DMS 273 (cell line): ENCODE measurements around the gene HDAC4.
A peak's percentile ranks its signal among the peaks of the same experiment; 100 is the strongest.

Experiments used
- DNase-seq: peaks from one replicate; lab custom pipeline; 2025; ENCODE audit not compliant: unreplicated experiment; lab: John Stamatoyannopoulos, UW

HDAC4 gene

GRCh38 chr2:239385096-239386000, 15.5 kb downstream of the HDAC4 start:
- DNase-seq, result no peak

- DNase-seq, result no peak
Observed at GRCh38 chr2:239383759-239384156, 17.1 kb downstream of the HDAC4 start.

- no peak for DNase-seq
Observed at GRCh38 chr2:239383036-239383758, 17.6 kb downstream of the HDAC4 start.

GRCh38 chr2:239382384-239382880, 18.4 kb downstream of the HDAC4 start:
- no peak for DNase-seq

GRCh38 chr2:239381709-239382134, 19.1 kb downstream of the HDAC4 start:
- DNase-seq, result no peak

GRCh38 chr2:239380831-239381708, 19.8 kb downstream of the HDAC4 start:
- DNase-seq, result no peak

GRCh38 chr2:239379641-239380170, 21.1 kb downstream of the HDAC4 start:
- DNase-seq, result peak; percentile 11

- DNase-seq, result no peak
Observed at GRCh38 chr2:239378918-239379640, 21.7 kb downstream of the HDAC4 start.

- DNase-seq, result no peak
Observed at GRCh38 chr2:239378021-239378917, 22.6 kb downstream of the HDAC4 start.

- no peak for DNase-seq
Observed at GRCh38 chr2:239377591-239377990, 23.2 kb downstream of the HDAC4 start.

GRCh38 chr2:239376942-239377531, 23.8 kb downstream of the HDAC4 start:
- DNase-seq, result no peak

GRCh38 chr2:239376351-239376750, 24.5 kb downstream of the HDAC4 start:
- DNase-seq, result no peak

GRCh38 chr2:239375278-239376061, 25.4 kb downstream of the HDAC4 start:
- peak; percentile 9 for DNase-seq

GRCh38 chr2:239374896-239375277, 25.9 kb downstream of the HDAC4 start:
- DNase-seq, result no peak

GRCh38 chr2:239372835-239373234, 28.0 kb downstream of the HDAC4 start:
- no peak for DNase-seq

- DNase-seq, result no peak
Observed at GRCh38 chr2:239371726-239372686, 28.8 kb downstream of the HDAC4 start.
